Middle frontal gyrus (tissue), 1 donor: ENCODE data around the gene CWC27.
"Not testable (repeated sequence)": the region's sequence is repeated elsewhere in the genome, so short reads cannot be mapped to it uniquely, and the experiment has no call there.

Experiments
- DNase-seq: peaks from one replicate; pipeline ENCODE4 v3.0.0-alpha.2; 2015; ENCODE audit warnings: low spot score; ENCODE audit errors: extremely low spot score

Gene CWC27

DNA sequence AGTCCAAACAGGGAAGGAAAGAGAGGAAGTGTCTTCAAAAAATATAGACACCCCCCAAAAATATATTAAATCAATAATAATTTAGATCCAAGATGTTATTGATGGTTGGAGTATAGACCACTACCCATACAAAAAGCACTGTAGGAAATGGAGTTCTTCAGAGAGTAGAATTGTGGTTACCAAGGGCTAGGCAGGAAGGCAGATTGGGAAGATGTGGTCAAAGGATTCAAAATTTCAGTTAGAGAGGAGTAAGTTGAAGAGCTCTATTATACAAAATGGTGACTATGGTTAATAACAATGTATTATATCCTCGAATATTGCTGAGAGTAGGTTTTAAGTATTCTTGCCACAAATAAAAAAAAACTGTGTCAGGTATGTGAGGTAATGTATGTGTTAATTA, 149.4 kb downstream of the CWC27 start:
- no peak for DNase-seq

DNA sequence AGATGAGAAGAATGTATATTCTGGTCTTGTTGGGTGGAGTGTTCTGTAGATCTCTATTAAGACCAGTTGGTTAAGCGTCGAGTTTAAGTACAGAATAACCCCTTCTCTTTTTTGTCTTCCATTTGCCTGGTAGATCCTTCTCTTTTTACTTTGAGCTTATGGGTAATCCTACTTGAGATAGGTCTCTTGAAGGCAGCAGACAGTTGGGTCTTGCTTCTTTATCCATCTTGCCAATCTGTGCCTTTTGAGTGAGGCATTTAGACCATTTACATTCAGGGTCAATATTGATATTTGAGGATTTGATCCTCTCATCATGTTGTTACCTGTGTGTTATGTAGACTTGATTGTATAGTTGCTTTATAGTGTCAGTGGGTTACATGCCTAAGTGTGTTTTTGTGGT, 152.7 kb downstream of the CWC27 start:
- DNase-seq = no peak

DNA sequence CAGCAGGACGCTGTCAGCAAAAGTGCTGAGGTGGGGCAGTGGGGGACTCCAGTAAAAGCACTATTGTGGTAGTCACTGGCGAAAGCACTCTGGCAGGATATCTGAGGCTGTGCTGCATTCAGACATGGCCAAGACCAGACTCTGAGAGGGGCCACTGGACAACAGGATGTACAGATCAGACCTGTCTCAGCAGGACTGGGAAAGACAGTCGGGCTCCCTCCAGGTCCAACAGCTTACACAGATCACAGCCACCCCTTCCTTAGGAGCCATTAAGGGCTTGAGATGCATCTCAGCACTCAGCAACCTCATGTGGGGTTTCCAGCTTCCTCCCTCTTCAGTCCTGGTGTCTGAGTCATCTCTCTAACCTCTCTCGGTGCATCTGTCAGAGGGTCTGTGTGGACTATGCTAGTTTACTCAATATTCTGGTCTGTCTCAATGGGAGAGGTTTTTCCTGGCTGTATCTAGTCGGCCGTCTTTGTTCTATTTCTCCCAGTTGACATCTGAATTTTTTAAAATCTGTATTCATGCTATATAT, 154.5 kb downstream of the CWC27 start:
- no peak for DNase-seq

DNA sequence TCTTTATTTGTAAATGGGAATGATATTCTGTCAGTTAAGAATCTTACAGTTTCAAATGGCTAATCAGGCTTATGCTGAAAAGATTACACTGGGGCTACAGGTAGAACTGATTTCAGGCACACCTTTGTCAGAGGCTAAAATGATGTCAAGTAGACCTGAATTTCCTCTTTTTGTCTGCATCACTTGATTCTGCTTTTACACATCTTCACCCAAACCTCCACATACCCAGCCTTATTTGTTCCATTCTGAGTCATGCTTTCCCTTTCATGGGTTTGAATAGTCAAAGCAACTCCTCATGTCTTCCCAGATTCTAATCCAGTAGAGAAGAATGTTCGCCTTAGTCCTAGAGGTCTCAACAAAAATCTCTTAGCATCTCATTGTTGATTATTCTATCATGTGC, 156.4 kb downstream of the CWC27 start:
- DNase-seq = no peak

DNA sequence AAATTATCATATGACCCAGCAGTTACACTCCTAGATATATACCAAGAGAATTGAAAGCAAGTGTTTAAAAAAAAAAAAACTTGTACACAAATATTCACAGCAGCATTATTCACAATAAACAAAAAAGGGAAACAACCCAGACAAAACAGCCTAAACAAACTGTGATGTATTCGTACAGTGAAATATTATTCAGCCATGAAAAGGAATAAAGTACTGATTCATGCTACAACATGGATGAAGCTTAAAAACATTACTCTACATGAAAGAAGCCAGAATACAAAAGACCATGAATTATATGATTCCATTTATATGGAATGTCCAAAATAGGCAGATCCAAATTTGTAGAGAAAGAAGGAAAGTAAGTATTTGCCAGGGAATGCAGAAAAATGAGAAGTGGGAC, 161.1 kb downstream of the CWC27 start:
- no peak for DNase-seq

DNA sequence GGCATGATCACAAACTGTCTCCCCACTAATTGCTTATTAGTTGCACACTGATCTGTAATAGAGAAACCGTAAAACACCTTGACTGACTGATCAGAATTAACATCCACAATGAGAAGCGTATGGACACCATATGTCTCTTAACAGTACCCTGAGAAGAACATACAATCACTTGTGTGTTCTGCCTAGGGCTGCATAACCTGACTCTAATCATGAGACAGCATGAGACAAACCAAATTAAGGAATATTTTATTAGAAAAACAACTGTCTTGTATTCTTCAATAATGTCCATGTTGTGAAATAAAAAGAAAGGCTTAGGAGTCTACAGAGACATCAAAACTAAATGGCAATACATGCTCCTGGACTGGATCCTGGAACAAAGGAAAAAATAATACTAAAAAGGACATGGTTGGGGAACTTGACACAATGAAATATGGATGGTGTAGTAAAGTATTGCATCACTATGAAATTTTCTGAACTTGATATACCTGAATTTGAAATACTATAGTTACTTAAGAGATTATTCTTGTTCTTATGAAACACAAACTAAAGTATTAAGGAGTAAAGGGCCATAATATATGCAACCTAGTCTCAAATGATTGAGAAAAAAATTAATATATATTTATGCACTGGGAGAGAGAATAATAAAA, 162.1 kb downstream of the CWC27 start:
- no peak for DNase-seq

DNA sequence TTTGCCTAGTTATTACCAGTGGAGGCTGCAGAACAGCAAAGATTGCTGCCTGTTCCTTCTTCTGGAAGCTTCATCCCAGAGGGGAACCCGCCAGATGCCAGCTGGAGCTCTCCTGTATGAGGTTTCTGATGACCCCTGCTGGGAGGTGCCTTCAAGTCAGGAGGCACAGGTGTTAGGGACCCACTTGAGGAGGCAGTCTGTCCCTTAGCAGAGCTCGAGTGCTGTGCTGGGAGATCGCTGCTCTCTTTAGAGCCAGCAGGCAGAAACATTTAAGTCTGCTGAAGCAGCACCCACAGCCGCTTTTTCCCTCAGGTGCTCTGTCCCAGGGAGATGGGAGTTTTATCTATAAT, 170.7 kb downstream of the CWC27 start:
- DNase-seq = not testable (repeated sequence)

DNA sequence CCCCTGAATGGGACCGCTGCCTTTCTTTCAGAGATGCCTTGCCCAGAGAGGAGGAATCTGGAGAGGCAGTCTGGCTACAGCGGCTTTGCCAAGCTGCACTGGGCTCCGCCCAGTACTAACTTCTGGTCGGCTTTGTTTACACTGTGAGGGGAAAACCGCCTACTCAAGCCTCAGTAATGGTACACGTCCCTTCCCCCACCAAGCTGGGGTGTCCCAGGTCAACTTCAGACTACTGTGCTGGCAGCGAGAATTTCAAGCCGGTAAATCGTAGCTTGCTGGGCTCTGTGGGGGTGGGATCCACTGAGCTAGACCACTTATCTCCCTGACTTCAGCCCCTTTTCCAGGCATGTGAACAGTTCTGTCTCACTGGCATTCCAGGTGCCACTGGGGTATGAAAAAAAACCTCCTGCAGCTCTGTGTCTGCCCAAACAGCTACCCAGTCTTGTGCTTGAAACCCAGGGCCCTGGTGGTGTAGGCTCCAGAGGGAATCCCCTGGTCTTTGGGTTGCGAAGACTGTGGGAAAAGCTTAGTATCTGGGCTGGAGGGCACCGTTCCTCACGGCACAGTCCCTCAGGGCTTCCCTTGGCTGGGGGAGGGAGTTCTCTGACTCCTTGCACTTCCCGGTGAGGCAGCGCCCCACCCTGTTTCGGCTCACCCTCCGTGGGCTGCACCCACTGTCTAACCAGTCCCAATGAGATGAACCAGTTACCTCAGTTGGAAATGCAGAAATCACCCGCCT, 171.2 kb downstream of the CWC27 start:
- no peak for DNase-seq

DNA sequence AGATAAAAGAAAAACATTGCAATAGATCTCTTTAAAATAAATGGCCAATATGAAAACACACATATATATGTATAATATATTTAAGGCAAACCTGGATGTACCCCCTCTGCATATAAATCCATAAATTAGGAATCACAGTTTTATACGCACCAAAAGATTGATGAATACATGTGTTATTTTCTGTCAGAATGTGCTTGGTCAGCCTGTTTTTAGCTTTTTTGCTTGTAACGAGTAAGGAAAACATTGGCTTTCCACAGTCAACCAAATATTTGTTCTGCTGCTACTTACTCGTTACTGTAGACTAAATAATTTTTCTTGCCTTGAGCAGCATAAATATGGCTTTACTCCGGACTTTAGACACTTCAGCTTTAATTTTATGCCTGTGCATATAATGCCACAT, 173.7 kb downstream of the CWC27 start:
- DNase-seq = no peak

DNA sequence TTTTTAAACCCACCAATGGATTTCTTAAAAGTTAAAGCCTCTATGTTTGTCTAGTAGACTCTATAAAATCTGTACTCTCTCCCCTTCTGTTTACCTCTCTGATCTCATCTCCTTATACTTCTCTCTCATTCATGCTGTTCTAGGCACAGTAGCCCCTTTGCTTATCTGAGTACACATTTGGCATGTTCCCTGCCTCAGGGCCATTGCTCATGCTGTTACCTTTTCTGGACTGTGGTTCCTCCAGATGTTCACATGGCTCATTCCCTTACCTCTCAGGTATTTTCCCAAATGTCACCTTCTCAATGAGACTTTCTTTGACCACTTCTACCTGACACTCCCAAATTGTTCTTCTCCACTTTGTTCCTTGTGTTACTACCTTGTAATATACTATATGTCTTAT, 176.1 kb downstream of the CWC27 start:
- no peak for DNase-seq

DNA sequence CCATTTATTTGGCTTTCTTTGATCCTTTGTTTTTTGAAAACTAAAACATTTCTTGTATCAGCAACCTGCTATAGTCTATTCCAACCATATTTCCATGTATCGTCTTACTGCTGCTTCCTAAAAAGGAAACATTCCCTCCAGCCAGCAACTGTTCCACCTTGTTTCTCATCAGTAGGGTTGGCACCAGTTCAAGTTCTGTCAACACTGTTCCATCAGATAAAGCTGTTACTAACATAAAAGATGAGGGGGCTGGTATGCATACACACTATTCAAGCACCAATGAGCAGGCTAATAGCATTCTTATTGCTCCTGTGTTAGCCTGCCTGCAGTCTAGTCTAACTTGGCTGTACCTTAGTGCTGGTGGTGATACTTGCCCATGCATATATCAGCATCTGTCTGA, 178.3 kb downstream of the CWC27 start:
- DNase-seq = no peak

DNA sequence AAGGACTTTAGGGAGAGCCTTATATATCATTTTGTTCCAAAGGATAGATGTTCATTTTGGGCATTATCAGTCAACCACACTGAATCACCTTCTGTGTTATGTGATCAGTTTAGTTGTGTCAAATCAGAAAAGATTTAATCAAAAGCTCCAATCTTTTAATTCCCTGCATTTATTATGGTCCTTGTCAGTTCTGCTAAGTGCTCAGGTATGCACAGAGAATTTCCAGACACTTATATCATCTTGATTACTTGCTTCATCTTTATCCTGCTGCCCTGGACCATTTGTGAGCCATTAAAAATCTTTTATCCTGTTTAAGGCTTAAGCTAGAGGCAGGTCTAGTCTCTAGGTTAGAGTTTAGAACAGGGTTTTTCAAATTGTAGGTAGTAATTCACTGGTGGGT, 179.1 kb downstream of the CWC27 start:
- DNase-seq = no peak

DNA sequence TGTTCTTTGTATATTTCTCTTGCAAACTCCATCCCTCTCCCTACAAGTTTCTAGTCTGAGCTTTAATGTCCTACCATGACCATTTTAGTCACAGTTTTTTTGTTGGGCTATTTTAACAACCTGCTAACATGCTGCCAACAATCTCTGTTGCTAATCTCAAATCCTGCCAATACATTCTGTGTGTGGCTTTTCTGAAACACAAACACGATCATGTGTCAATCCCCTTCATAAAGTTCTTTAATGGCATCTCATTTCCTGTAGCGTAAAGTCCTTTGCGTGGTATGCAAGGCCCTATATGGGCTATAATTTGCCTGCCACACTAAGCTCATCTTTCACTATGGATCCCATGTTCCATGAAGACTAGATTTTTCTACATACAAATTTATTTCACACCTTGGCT, 180.6 kb downstream of the CWC27 start:
- no peak for DNase-seq

DNA sequence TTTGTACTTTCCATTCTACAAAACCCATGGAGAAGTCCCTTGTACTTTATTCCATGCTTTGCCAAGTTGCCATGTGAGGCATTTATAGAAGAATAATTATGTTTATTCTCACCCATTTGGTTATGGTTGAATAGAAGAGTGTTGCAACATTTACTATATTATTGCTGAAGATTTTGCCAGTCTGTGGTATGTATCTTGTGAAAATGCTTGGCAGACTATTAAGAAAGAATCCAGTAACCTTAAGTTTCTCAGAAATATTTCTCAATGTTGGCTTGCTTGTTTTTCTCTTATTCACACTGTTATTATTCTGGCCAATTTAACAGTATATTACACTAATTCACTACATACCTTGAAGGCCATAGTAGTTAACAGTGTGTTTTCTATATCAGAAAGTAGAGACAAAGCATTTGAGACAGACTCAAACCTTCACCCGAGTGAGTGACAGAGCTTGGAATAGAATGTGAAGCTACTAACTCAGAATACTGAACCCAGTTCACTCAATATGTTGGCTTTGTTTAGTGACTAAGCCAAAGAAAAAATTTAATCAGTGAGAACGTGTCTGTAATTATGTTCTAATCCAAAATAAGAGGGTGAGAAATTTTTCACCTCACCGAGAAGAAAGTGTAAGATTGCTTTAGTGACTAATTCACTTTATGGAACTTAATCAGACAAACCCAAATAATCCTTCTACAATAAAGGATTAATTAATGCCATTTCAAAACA, 184.4 kb downstream of the CWC27 start:
- no peak for DNase-seq

DNA sequence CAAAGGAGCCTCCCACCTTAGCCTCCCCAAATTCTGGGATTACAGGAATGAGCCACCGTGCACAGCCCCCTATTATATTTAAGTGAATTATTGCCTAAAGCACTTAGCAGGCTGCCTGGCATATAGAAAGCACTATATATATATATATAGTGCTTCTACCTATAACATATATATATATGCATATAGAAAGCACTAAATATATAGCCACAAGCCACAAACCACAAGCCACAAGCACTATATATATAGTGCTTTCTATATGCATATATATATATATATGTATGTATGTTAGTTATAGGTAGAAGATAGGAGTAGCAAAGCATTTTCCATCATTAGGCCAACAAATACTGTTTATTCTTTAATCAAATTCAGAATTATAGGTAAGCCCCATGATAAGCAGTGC, 185.8 kb downstream of the CWC27 start:
- no peak for DNase-seq

DNA sequence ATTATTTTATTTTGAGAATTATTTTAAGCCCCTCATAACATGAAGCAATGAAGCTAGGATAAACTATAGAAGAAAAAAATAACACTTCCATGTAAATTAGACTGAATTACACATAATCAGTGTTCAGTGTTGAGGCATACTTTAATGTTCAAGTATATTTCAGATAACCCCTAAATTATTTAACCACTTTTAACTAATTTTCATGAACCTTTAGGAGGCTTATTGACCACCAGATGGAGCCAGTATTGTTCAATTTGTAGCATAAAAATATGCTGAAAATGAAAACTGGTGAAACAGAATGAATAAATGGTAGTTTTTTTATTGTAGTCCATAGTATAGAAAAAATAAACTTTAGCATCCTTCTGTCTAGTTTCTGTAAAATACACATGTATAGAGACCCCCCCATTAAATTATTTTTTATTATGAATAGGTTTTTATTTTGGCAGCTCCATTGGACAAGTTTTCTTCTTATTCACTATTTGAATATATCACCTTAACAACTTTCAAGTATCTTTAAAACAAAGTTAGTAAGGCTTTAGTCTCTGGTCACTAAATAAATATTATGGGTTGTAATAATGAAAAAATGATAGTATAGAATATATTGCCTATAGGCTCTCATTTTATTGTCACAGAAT, 190.1 kb downstream of the CWC27 start:
- DNase-seq = no peak

DNA sequence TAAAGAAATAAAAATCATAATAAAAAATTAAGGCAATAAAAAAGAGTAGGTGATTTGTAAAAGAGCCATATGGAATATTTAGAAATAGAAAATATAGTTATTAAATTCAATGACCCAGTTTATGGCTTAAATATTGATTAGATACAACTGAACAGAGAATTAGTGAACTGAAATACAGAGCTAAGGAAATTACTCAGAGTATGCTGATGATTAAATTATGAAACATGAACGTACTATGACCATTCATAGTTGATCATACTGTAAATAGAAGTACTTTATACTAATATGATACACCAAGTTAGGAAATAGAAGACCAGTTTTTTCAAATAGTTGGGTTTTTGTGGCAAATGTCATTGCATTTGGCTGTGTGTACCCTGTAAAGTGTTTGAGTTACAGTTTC, 194.5 kb downstream of the CWC27 start:
- DNase-seq = no peak

DNA sequence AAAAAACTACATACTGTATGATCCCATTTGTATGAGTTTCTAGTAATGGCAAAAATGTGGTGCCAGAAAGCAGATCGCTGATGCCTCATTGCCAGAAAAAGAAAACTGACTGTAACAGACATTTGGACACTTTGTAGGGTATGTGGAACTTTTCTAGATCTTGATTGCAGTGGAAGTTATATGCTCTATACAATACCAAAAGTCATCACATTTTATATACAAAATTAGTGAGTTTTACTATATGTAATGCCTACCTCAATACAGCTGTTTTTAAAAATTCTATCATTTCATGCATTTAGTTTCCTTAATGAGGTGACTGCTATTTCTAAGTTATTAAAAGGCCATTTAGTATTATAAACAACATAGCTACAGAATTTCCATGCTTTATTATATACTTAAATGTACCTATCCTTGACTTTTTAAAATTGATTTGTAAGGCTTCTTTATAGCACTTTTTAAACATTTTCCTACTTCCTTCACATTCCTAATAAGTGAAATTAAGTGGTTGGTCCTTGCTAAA, 199.9 kb downstream of the CWC27 start:
- DNase-seq = no peak

DNA sequence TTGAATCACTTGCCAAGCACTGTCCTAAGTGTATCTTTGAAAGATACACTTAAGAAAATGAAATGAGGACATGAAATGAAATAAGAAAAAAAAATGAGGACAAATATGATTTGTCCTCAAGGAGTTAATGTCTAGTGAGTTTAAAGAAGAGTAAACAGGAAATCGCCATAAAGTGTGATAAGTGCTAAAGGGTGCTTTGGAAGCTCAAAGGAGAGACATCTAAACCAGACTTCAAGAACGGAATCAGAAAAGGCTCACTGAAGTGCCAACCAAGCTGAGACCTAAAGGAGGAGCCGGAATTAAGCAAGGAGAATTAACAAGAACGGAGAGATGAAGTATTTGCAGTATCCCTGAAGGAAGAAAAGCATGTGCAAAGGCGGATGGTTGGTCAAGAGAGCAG, 200.8 kb downstream of the CWC27 start:
- no peak for DNase-seq

DNA sequence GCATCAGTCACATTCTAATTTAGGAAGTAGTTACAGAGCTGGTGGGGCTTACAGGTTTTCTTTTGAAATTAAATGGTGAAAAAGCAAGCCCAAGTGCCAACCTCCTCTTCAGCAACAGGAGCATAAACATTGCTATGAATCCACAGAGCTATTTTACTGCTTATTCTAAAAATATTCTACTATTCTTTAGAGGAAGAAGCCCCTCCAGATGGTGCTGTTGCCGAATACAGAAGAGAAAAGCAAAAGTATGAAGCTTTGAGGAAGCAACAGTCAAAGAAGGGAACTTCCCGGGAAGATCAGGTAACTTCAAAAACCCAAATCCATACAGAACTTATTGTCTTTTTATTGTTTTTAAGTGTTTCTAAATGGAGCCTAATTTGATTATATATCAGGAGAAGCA, 202.8 kb downstream of the CWC27 start:
- no peak for DNase-seq

DNA sequence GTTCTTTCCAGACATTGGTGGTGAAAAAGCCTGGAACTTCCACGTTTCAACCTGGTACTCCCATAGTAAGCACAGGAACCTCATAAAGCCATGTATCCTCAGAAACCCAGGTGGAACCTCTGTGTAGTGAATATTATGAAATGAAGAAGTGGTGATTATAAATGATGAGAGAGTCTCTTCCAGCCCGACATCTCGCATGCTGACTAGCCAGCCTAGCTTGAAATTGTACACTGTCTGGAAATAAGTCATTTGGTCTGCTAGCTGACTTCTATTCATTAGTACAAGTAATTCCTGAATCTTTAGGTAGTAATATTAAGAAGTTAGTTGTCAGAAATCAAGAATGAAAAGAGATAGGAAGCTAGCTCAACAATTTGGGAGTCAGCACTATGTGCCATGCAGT, 203.3 kb downstream of the CWC27 start:
- no peak for DNase-seq

DNA sequence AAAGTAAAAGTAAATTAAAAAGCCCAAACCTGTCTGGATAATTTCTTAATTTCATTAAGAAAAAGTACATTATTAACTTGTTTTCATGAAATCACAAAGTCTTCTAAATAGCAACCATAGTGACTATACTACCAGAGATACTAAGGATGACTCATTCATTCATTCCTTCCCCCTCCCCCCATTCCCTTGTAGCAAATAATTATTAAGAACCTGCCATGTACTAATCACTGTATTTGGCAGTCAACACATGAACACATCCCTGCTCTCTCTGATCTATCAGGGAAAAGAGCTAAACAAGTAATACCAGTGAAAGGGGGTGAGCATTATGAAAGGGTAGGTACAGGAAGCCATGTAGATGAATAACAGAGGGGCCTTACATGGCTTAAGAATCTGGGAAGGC, 203.9 kb downstream of the CWC27 start:
- no peak for DNase-seq
